ENCODE results near the gene ACIN1.

GRCh38 chr14:23118506-23119362 lies 23.8 kb upstream of the ACIN1 start, which contains the start of gene CEBPE:
- TF ChIP-seq CTCF (IDR thresholded peaks at IDR 0.05 in 2 of 3, conservative IDR thresholded peaks at IDR 0.05 in 1 of 3; ENCODE audit: borderline replicate concordance in 1 of 3, insufficient read depth in 1 of 3, low read depth in 2 of 3, low read length in 2 of 3) (no peak), MAX (IDR thresholded peaks at IDR 0.05) (no peak), REST (IDR thresholded peaks at IDR 0.05; ENCODE audit: low read depth) (no peak), YY1 (IDR thresholded peaks at IDR 0.05; ENCODE audit: extremely low read depth, insufficient replicate concordance, low read depth, low read length) (no peak)

All from HCT116 (cell line).